ENCODE data around the gene NFATC4.

DNA sequence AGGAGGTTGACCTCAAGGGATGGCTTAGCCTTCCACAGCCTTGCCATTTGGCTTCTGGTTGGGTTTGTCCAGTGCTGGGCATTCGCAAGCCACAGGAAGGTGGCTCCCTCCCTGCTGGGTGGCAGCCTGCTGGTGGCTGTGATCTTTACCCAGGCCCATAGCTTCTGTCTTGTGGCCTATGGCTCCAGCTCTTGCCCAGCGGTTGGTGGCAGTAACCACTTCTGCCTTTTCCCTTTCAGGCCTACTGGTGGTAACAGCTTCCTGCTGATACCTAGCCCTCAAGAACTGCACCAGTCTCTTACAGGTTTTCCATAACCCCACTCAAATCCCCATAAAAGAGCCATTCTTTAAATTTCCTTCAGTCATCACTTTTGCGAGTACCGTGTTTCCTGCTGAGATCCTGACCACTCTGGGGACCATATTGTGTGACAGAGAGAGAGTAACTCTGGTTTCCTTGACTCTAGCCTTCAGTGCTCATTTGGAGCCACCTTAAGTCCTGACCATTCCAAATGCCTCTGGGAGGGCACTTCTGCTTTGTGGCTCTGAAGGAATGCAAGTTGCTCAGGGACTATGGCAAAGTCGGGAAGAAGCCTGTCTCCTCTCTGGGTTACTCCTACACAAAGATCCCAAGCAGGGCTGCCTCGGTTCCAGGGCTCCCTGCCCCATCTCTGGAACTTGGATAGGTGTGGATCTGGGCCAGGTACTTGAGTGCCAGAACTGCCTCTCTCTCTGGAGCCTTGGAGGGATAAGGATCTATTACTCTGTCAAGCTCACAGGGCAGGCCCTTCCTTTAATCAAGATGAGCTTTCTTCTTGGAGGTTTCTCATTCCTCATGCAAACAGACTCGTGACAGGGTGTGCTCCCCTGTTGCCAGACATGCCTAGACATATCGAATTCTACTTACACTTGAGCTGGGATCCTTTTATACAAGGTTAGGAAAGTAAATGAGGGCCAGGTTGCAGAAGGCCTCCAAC, 27.9 kb downstream of the NFATC4 start:
- TF ChIP-seq, protein P1, sequence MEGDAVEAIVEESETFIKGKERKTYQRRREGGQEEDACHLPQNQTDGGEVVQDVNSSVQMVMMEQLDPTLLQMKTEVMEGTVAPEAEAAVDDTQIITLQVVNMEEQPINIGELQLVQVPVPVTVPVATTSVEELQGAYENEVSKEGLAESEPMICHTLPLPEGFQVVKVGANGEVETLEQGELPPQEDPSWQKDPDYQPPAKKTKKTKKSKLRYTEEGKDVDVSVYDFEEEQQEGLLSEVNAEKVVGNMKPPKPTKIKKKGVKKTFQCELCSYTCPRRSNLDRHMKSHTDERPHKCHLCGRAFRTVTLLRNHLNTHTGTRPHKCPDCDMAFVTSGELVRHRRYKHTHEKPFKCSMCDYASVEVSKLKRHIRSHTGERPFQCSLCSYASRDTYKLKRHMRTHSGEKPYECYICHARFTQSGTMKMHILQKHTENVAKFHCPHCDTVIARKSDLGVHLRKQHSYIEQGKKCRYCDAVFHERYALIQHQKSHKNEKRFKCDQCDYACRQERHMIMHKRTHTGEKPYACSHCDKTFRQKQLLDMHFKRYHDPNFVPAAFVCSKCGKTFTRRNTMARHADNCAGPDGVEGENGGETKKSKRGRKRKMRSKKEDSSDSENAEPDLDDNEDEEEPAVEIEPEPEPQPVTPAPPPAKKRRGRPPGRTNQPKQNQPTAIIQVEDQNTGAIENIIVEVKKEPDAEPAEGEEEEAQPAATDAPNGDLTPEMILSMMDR (IDR thresholded peaks at IDR 0.05): no peak
- no peak for TF ChIP-seq EP300 (IDR thresholded peaks at IDR 0.05)
- TF ChIP-seq POLR2A (IDR thresholded peaks at IDR 0.05): no peak
- no peak for TF ChIP-seq POLR2AphosphoS5 (IDR thresholded peaks at IDR 0.05)

Measured in upper lobe of left lung (tissue), 4 donors.